ENCODE data around the gene COL15A1.
"Not testable (repeated sequence)": the region's sequence is repeated elsewhere in the genome, so short reads cannot be mapped to it uniquely, and the experiment has no call there.

COL15A1 gene

GRCh38 chr9:98943682-98944056, at the start of gene COL15A1:
Gene COL15A1, plus strand, starts transcription at chr9:98943907. Its CDS starts 155 bp downstream, at chr9:98944062.
- no peak for DNase-seq (ENCODE audit: low spot score)

GRCh38 chr9:98894171-98894570, 49.5 kb upstream of the COL15A1 start:
- no peak for DNase-seq (ENCODE audit: low spot score)

GRCh38 chr9:98894761-98895160, 48.9 kb upstream of the COL15A1 start:
- DNase-seq (ENCODE audit: low spot score): no peak

- no peak for DNase-seq (ENCODE audit: low spot score)
Measured at GRCh38 chr9:98896632-98897031, 47.1 kb upstream of the COL15A1 start.

GRCh38 chr9:98897745-98898144, 46.0 kb upstream of the COL15A1 start:
- no peak for DNase-seq (ENCODE audit: low spot score)

- no peak for DNase-seq (ENCODE audit: low spot score)
Measured at GRCh38 chr9:98899408-98900056, 44.2 kb upstream of the COL15A1 start.

- no peak for DNase-seq (ENCODE audit: low spot score)
Measured at GRCh38 chr9:98900244-98900643, 43.5 kb upstream of the COL15A1 start.

GRCh38 chr9:98900725-98901124, 43.0 kb upstream of the COL15A1 start:
- peak; percentile 15 for DNase-seq (ENCODE audit: low spot score)

- not testable (repeated sequence) for DNase-seq (ENCODE audit: low spot score)
Measured at GRCh38 chr9:98901843-98902242, 41.9 kb upstream of the COL15A1 start.

- DNase-seq (ENCODE audit: low spot score): no peak
Measured at GRCh38 chr9:98902516-98902915, 41.2 kb upstream of the COL15A1 start.

- no peak for DNase-seq (ENCODE audit: low spot score)
Measured at GRCh38 chr9:98902925-98903324, 40.8 kb upstream of the COL15A1 start.

- no peak for DNase-seq (ENCODE audit: low spot score)
Measured at GRCh38 chr9:98903961-98904411, 39.7 kb upstream of the COL15A1 start.

- no peak for DNase-seq (ENCODE audit: low spot score)
Measured at GRCh38 chr9:98905015-98905414, 38.7 kb upstream of the COL15A1 start.

GRCh38 chr9:98906273-98907040, 37.2 kb upstream of the COL15A1 start:
- DNase-seq (ENCODE audit: low spot score): no peak

GRCh38 chr9:98907055-98907454, 36.7 kb upstream of the COL15A1 start:
- DNase-seq (ENCODE audit: low spot score): no peak

GRCh38 chr9:98908897-98909634, 34.6 kb upstream of the COL15A1 start:
- no peak for DNase-seq (ENCODE audit: low spot score)

- no peak for DNase-seq (ENCODE audit: low spot score)
Measured at GRCh38 chr9:98909935-98910334, 33.8 kb upstream of the COL15A1 start.

GRCh38 chr9:98911042-98911441, 32.7 kb upstream of the COL15A1 start:
- DNase-seq (ENCODE audit: low spot score): no peak

GRCh38 chr9:98911738-98912137, 32.0 kb upstream of the COL15A1 start:
- DNase-seq (ENCODE audit: low spot score): not testable (repeated sequence)

GRCh38 chr9:98912450-98912849, 31.3 kb upstream of the COL15A1 start:
- DNase-seq (ENCODE audit: low spot score): no peak

GRCh38 chr9:98913044-98913443, 30.7 kb upstream of the COL15A1 start:
- DNase-seq (ENCODE audit: low spot score): no peak

- no peak for DNase-seq (ENCODE audit: low spot score)
Measured at GRCh38 chr9:98913705-98914104, 30.0 kb upstream of the COL15A1 start.

GRCh38 chr9:98915599-98915998, 28.1 kb upstream of the COL15A1 start:
- DNase-seq (ENCODE audit: low spot score): no peak
